ENCODE results near the gene BTBD9. TPM values are rescaled to one million over a fixed set of nuclear protein-coding genes. Genes with fewer than 3 reads are reported as not detected.

The BTBD9 gene
- total and polyA plus RNA-seq, 7 experiments from 2014 or later = 12.7 to 58.8 (median 37.8) TPM

- ATAC-seq = no peak
- Histone ChIP-seq H3K36me3 (ENCODE audit: control insufficient read depth in 2 of 3, insufficient read depth in 3 of 3, low read length in 3 of 3) (no peaks in the 10 kb centered on the region), H3K27ac (ENCODE audit: low read depth, low read length) (no peak overlapping the region), H3K27me3 (ENCODE audit: control insufficient read depth in 2 of 2, insufficient read depth in 2 of 2, low read length in 2 of 2) (no peaks in the 10 kb centered on the region), H3K4me3 (ENCODE audit: low read length) (no peak overlapping the region), H3K4me1 (ENCODE audit: control insufficient read depth in 2 of 2, insufficient read depth in 2 of 2, low read length in 2 of 2) (no peaks in the 10 kb centered on the region), H3K9me3 (ENCODE audit: control insufficient read depth in 2 of 3, low read length in 3 of 3) (no peaks in the 10 kb centered on the region)
- H3K36me3 Mint-ChIP-seq = peaks cover 3 to 34% (median 27%) of the 10 kb centered on the region in 5 donors
- ChIA-PET POLR2A (no interaction called here), CTCF (no interaction called here)
- H3K27ac Mint-ChIP-seq = no peak overlapping the region
- H3K27me3 Mint-ChIP-seq = no peaks in the 10 kb centered on the region
- H3K4me1 Mint-ChIP-seq = peaks cover 2 to 24% (median 8%) of the 10 kb centered on the region in 7 donors
- intact Hi-C loops (cut with micrococcal nuclease) = no loop called here
- no peak overlapping the region for H3K4me3 Mint-ChIP-seq
- no peak for DNase-seq
- peaks cover 0 to 15% (median 4%) of the 10 kb centered on the region in 11 donors for H3K9me3 Mint-ChIP-seq
Measured at GRCh38 chr6:38438097-38438496, 201.6 kb downstream of the BTBD9 start.

- Mint-ChIP-seq H3K27ac (no peak overlapping the region), H3K4me1 (peaks cover 2 to 24% (median 8%) of the 10 kb centered on the region in 7 donors), H3K36me3 (peaks cover 6 to 45% (median 35%) of the 10 kb centered on the region in 5 donors), H3K27me3 (no peaks in the 10 kb centered on the region), H3K9me3 (peaks cover 0 to 17% (median 4%) of the 10 kb centered on the region in 11 donors), H3K4me3 (no peak overlapping the region)
- Histone ChIP-seq H3K4me3 (ENCODE audit: low read length) (no peak overlapping the region), H3K27me3 (ENCODE audit: control insufficient read depth in 2 of 2, insufficient read depth in 2 of 2, low read length in 2 of 2) (no peaks in the 10 kb centered on the region), H3K9me3 (ENCODE audit: control insufficient read depth in 2 of 3, low read length in 3 of 3) (no peaks in the 10 kb centered on the region), H3K36me3 (ENCODE audit: control insufficient read depth in 2 of 3, insufficient read depth in 3 of 3, low read length in 3 of 3) (no peaks in the 10 kb centered on the region), H3K4me1 (ENCODE audit: control insufficient read depth in 2 of 2, insufficient read depth in 2 of 2, low read length in 2 of 2) (no peaks in the 10 kb centered on the region), H3K27ac (ENCODE audit: low read depth, low read length) (no peak overlapping the region)
- intact Hi-C loops (cut with micrococcal nuclease) = no loop called here
- ChIA-PET POLR2A (no interaction called here), CTCF (interaction anchor here (0.5 kb wide), 1 partner anchor 231 kb away, joined by 5 read pairs; no protein-coding TSS in a partner anchor)
- ATAC-seq (no peak), DNase-seq (no peak)
Measured at GRCh38 chr6:38436726-38437465, 202.8 kb downstream of the BTBD9 start.

- no peaks in the 10 kb centered on the region for H3K4me1 ChIP-seq (ENCODE audit: control insufficient read depth in 2 of 2, insufficient read depth in 2 of 2, low read length in 2 of 2)
- H3K27ac ChIP-seq (ENCODE audit: low read depth, low read length) = no peak overlapping the region
- H3K27me3 Mint-ChIP-seq = no peaks in the 10 kb centered on the region
- ChIA-PET CTCF (no interaction called here), POLR2A (no interaction called here)
- H3K4me3 ChIP-seq (ENCODE audit: low read length) = no peak overlapping the region
- H3K27me3 ChIP-seq (ENCODE audit: control insufficient read depth in 2 of 2, insufficient read depth in 2 of 2, low read length in 2 of 2) = no peaks in the 10 kb centered on the region
- ATAC-seq = no peak
- no peak for DNase-seq
- H3K9me3 ChIP-seq (ENCODE audit: control insufficient read depth in 2 of 3, low read length in 3 of 3) = no peaks in the 10 kb centered on the region
- H3K4me3 Mint-ChIP-seq = no peak overlapping the region
- no peak overlapping the region for H3K27ac Mint-ChIP-seq
- peaks cover 2 to 24% (median 8%) of the 10 kb centered on the region in 7 donors for H3K4me1 Mint-ChIP-seq
- peaks cover 6 to 58% (median 41%) of the 10 kb centered on the region in 5 donors for H3K36me3 Mint-ChIP-seq
- H3K36me3 ChIP-seq (ENCODE audit: control insufficient read depth in 2 of 3, insufficient read depth in 3 of 3, low read length in 3 of 3) = no peaks in the 10 kb centered on the region
- intact Hi-C loops (cut with micrococcal nuclease) = no loop called here
- peaks cover 0 to 17% (median 4%) of the 10 kb centered on the region in 11 donors for H3K9me3 Mint-ChIP-seq
Measured at GRCh38 chr6:38435330-38435729, 204.4 kb downstream of the BTBD9 start.

GRCh38 chr6:38434051-38434450 lies 205.7 kb downstream of the BTBD9 start:
- Histone ChIP-seq H3K27me3 (ENCODE audit: control insufficient read depth in 2 of 2, insufficient read depth in 2 of 2, low read length in 2 of 2) (no peaks in the 10 kb centered on the region), H3K4me1 (ENCODE audit: control insufficient read depth in 2 of 2, insufficient read depth in 2 of 2, low read length in 2 of 2) (no peaks in the 10 kb centered on the region), H3K27ac (ENCODE audit: low read depth, low read length) (no peak overlapping the region), H3K4me3 (ENCODE audit: low read length) (no peak overlapping the region), H3K9me3 (ENCODE audit: control insufficient read depth in 2 of 3, low read length in 3 of 3) (no peaks in the 10 kb centered on the region), H3K36me3 (ENCODE audit: control insufficient read depth in 2 of 3, insufficient read depth in 3 of 3, low read length in 3 of 3) (no peaks in the 10 kb centered on the region)
- ATAC-seq = no peak
- intact Hi-C loops (cut with micrococcal nuclease) = no loop called here
- H3K4me3 Mint-ChIP-seq = no peak overlapping the region
- peaks cover 2 to 18% (median 10%) of the 10 kb centered on the region in 7 donors for H3K4me1 Mint-ChIP-seq
- DNase-seq = no peak
- no peak overlapping the region for H3K27ac Mint-ChIP-seq
- H3K9me3 Mint-ChIP-seq = peaks cover 0 to 17% (median 5%) of the 10 kb centered on the region in 11 donors
- CTCF ChIA-PET = no interaction called here
- no peaks in the 10 kb centered on the region for H3K27me3 Mint-ChIP-seq
- peaks cover 6 to 57% (median 45%) of the 10 kb centered on the region in 5 donors for H3K36me3 Mint-ChIP-seq
- POLR2A ChIA-PET = no interaction called here

GRCh38 chr6:38432479-38432878 lies 207.2 kb downstream of the BTBD9 start:
- H3K4me1 Mint-ChIP-seq = peaks cover 0 to 8% (median 2%) of the 10 kb centered on the region in 7 donors
- H3K4me3 Mint-ChIP-seq = peak overlapping the region in 1 of 10 donors; percentile 10
- peaks cover 0 to 17% (median 5%) of the 10 kb centered on the region in 11 donors for H3K9me3 Mint-ChIP-seq
- DNase-seq = no peak
- no peak overlapping the region for H3K4me3 ChIP-seq (ENCODE audit: low read length)
- intact Hi-C loops (cut with micrococcal nuclease) = no loop called here
- H3K9me3 ChIP-seq (ENCODE audit: control insufficient read depth in 2 of 3, low read length in 3 of 3) = no peaks in the 10 kb centered on the region
- H3K27ac ChIP-seq (ENCODE audit: low read depth, low read length) = no peak overlapping the region
- no peaks in the 10 kb centered on the region for H3K27me3 Mint-ChIP-seq
- no peaks in the 10 kb centered on the region for H3K4me1 ChIP-seq (ENCODE audit: control insufficient read depth in 2 of 2, insufficient read depth in 2 of 2, low read length in 2 of 2)
- no peaks in the 10 kb centered on the region for H3K36me3 ChIP-seq (ENCODE audit: control insufficient read depth in 2 of 3, insufficient read depth in 3 of 3, low read length in 3 of 3)
- POLR2A ChIA-PET = no interaction called here
- CTCF ChIA-PET = no interaction called here
- ATAC-seq = no peak
- no peak overlapping the region for H3K27ac Mint-ChIP-seq
- no peaks in the 10 kb centered on the region for H3K27me3 ChIP-seq (ENCODE audit: control insufficient read depth in 2 of 2, insufficient read depth in 2 of 2, low read length in 2 of 2)
- H3K36me3 Mint-ChIP-seq = peaks cover 6 to 52% (median 44%) of the 10 kb centered on the region in 5 donors

- no peaks in the 10 kb centered on the region for H3K27me3 ChIP-seq (ENCODE audit: control insufficient read depth in 2 of 2, insufficient read depth in 2 of 2, low read length in 2 of 2)
- peaks cover 0 to 17% (median 5%) of the 10 kb centered on the region in 11 donors for H3K9me3 Mint-ChIP-seq
- no peak overlapping the region for H3K4me3 ChIP-seq (ENCODE audit: low read length)
- no peak overlapping the region for H3K27ac Mint-ChIP-seq
- CTCF ChIA-PET = no interaction called here
- intact Hi-C loops (cut with micrococcal nuclease) = no loop called here
- H3K36me3 Mint-ChIP-seq = peaks cover 6 to 53% (median 46%) of the 10 kb centered on the region in 5 donors
- peaks cover 0 to 7% (median 2%) of the 10 kb centered on the region in 7 donors for H3K4me1 Mint-ChIP-seq
- no peak overlapping the region for H3K27ac ChIP-seq (ENCODE audit: low read depth, low read length)
- H3K36me3 ChIP-seq (ENCODE audit: control insufficient read depth in 2 of 3, insufficient read depth in 3 of 3, low read length in 3 of 3) = no peaks in the 10 kb centered on the region
- H3K4me1 ChIP-seq (ENCODE audit: control insufficient read depth in 2 of 2, insufficient read depth in 2 of 2, low read length in 2 of 2) = no peaks in the 10 kb centered on the region
- no peaks in the 10 kb centered on the region for H3K27me3 Mint-ChIP-seq
- ATAC-seq = no peak
- DNase-seq = no peak
- no peak overlapping the region for H3K4me3 Mint-ChIP-seq
- H3K9me3 ChIP-seq (ENCODE audit: control insufficient read depth in 2 of 3, low read length in 3 of 3) = no peaks in the 10 kb centered on the region
- POLR2A ChIA-PET = no interaction called here
Measured at GRCh38 chr6:38432079-38432478, 207.7 kb downstream of the BTBD9 start.

- CTCF ChIA-PET = no interaction called here
- H3K27me3 ChIP-seq (ENCODE audit: control insufficient read depth in 2 of 2, insufficient read depth in 2 of 2, low read length in 2 of 2) = no peaks in the 10 kb centered on the region
- DNase-seq (no peak), ATAC-seq (no peak)
- H3K27me3 Mint-ChIP-seq = no peaks in the 10 kb centered on the region
- no peaks in the 10 kb centered on the region for H3K4me1 ChIP-seq (ENCODE audit: control insufficient read depth in 2 of 2, insufficient read depth in 2 of 2, low read length in 2 of 2)
- H3K36me3 ChIP-seq (ENCODE audit: control insufficient read depth in 2 of 3, insufficient read depth in 3 of 3, low read length in 3 of 3) = no peaks in the 10 kb centered on the region
- intact Hi-C loops (cut with micrococcal nuclease) = no loop called here
- peaks cover 0 to 14% (median 4%) of the 10 kb centered on the region in 11 donors for H3K9me3 Mint-ChIP-seq
- no peak overlapping the region for H3K27ac Mint-ChIP-seq
- no peak overlapping the region for H3K27ac ChIP-seq (ENCODE audit: low read depth, low read length)
- no peaks in the 10 kb centered on the region for H3K9me3 ChIP-seq (ENCODE audit: control insufficient read depth in 2 of 3, low read length in 3 of 3)
- no peak overlapping the region for H3K4me3 ChIP-seq (ENCODE audit: low read length)
- no peak overlapping the region for H3K4me3 Mint-ChIP-seq
- peaks cover 0 to 14% (median 0%) of the 10 kb centered on the region in 7 donors for H3K4me1 Mint-ChIP-seq
- peaks cover 6 to 60% (median 48%) of the 10 kb centered on the region in 5 donors for H3K36me3 Mint-ChIP-seq
- POLR2A ChIA-PET = no interaction called here
Measured at GRCh38 chr6:38429546-38429945, 210.2 kb downstream of the BTBD9 start.

Data from naive thymus-derived CD4-positive, alpha-beta T cell (primary cell).